Measurements from ENCODE around the gene ZFPL1.
A peak's percentile ranks its signal among the peaks of the same experiment; 100 is the strongest.

Gene ZFPL1

GRCh38 chr11:65095974-65096806, 12.2 kb downstream of the ZFPL1 start, which contains the start of gene VPS51:
VPS51 (plus strand) TSS chr11:65096214; CDS start chr11:65096251, 37 bp downstream.
- DNase-seq (ENCODE audit: low spot score) = peak; percentile 89

DNA sequence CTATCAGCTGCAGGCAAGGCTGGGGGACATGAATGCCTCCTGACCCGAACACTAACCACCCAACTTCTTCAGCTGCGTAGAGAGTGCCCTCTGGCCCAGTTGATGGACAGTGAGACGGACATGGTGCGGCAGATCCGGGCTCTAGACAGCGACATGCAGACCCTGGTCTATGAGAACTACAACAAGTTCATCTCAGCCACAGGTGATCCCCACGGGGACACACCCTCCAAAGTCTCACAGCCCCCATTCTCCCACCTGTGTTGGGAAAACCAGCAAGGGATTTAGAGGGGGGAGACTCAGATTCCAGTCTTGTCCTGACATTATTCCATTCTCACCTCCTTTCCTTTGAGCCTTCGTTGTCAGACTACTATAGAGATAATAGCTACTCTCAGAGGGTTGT, 12.9 kb downstream of the ZFPL1 start:
- no peak for DNase-seq (ENCODE audit: low spot score)

- no peak for DNase-seq (ENCODE audit: low spot score)
Measured at GRCh38 chr11:65100674-65101350, 16.8 kb downstream of the ZFPL1 start.

DNA sequence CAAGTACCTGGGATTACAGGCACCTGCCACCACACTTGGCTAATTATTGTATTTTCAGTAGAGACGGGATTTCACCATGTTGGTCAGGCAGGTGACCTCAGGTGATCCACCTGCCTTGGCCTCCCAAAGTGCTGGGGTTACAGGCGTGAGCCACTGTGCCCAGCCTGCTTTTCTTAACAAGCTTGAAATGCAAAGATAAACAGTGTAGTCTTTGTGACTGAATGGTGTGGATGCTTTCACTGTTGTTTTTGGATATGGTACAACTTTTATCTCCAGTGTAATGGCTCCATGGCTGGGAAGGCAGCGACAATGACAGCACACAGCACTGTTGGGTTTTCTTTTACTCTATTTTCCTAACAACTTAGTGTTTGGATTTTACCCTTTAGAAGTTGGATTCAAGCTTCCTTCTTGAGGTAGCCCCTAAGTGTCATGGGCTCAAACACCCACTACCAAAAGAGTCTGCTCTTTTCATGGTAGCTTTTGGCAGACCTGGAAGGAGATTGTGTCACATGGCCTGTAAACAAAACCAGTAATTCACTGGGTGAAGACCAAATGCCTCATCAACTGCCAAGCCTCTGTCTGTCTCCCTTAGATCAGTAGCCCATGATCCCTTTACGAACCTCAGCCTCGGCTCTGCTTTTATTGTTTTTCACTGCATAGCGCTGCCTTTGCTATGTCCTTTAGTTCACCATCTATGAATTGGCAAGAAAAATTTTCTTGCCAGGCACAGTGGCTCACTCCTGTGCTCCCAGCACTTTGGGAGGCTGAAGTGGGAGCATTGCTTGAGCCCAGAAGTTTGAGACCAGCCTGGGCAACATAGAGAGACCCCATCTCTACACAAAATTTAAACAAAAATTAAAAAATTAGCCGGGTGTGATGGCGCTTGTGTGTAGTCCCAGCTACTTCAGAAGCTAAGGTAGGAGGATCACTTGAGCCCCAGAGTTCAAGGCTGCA, 18.4 kb downstream of the ZFPL1 start:
- no peak for DNase-seq (ENCODE audit: low spot score)

- DNase-seq (ENCODE audit: low spot score) = no peak
Measured at GRCh38 chr11:65103476-65103875, 19.5 kb downstream of the ZFPL1 start.

- no peak for DNase-seq (ENCODE audit: low spot score)
Measured at GRCh38 chr11:65104628-65105027, 20.6 kb downstream of the ZFPL1 start.

DNA sequence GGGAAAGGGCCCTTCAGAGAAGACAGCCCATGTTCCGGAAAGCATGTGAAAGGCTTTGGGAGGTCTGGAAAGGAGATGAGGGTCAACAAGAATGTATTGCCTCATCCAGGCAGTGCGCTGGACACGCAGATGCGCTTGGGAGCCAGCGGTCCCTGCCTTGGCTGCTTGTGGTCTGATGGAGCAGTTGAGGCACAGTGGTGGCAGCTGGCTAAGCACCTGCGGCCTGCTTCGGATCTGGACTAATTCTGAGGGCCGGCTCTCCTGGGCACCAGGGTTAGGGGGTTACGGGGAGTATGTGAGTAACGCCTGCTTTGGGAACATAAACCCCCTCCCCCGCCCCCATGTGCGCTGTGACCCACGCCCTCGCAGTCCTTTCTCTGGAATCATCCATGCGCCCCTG, 23.1 kb downstream of the ZFPL1 start:
- no peak for DNase-seq (ENCODE audit: low spot score)

DNA sequence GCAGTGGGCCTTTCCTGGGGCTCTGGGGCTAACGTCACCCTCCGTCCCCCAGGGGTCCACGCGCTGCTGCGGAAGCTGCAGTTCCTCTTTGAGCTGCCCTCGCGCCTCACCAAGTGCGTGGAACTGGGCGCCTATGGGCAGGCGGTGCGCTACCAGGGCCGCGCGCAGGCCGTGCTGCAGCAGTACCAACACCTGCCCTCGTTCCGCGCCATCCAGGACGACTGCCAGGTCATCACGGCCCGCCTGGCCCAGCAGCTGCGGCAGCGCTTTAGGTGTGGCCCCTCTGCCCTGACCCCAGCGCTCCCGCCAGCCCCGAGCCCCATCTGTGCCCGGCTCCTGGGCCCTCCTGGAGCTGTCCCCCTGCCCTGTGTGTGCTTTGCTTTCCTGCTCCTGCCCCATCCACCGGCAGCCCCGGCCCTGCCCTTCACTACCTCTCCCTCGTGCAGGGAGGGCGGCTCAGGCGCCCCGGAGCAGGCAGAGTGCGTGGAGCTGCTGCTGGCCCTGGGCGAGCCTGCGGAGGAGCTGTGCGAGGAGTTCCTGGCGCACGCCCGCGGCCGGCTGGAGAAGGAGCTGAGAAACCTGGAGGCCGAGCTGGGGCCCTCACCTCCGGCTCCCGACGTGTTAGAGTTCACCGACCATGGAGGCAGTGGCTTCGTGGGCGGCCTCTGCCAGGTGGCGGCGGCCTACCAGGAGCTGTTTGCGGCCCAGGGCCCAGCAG, 23.9 kb downstream of the ZFPL1 start:
- DNase-seq (ENCODE audit: low spot score) = no peak

DNA sequence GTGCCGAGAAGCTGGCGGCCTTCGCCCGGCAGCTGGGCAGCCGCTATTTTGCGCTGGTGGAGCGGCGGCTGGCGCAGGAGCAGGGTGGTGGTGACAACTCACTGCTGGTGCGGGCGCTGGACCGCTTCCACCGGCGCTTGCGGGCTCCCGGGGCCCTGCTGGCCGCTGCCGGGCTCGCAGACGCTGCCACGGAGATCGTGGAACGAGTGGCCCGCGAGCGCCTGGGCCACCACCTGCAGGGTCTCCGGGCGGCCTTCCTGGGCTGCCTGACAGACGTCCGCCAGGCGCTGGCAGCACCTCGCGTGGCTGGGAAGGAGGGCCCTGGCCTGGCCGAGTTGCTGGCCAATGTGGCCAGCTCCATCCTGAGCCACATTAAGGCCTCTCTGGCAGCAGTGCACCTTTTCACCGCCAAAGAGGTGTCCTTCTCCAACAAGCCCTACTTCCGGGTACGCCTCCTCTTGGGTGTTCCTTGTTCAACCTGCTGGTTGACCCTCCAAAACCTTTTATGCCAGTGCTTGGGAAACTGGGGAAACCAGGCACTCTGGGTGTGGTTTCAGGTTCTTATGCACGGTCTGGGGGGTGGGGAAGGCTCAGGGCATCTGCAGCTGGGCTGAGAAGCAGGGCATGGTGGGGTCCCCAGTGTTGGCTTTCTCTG, 24.6 kb downstream of the ZFPL1 start:
- no peak for DNase-seq (ENCODE audit: low spot score)

DNA sequence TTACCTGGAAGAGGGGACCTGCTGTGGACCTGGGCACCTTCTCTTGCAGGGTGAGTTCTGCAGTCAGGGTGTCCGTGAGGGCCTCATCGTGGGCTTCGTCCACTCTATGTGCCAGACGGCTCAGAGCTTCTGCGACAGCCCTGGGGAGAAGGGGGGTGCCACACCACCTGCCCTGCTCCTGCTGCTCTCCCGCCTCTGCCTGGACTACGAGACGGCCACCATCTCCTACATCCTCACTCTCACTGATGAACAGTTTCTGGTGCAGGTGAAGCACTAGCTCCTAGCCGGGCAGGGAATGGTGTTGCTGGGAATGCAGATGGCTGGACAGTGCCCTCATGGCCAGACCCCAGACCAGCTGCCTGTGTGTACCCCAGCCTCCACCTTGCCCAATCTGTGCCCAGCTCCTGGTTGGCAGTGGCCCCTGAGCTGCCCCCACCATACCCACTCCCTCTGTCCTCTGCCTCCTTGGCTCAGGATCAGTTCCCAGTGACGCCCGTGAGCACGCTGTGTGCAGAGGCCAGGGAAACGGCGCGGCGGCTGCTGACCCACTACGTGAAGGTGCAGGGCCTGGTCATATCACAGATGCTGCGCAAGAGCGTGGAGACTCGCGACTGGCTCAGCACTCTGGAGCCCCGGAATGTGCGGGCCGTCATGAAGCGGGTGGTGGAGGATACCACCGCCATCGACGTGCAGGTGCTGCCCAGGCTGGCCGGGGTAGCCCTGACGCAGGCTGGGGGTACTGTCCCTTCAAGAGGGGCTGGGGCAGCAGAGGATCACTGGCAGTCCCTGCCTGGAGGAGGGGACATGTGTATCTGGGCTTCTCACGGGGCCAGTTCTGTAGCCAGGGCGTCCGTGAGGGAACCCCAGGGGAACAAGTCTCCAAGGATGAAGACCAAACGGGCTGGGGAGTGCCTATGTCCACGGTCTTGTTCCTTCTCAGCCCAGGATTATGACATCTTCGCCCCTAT, 25.5 kb downstream of the ZFPL1 start:
- no peak for DNase-seq (ENCODE audit: low spot score)

DNA sequence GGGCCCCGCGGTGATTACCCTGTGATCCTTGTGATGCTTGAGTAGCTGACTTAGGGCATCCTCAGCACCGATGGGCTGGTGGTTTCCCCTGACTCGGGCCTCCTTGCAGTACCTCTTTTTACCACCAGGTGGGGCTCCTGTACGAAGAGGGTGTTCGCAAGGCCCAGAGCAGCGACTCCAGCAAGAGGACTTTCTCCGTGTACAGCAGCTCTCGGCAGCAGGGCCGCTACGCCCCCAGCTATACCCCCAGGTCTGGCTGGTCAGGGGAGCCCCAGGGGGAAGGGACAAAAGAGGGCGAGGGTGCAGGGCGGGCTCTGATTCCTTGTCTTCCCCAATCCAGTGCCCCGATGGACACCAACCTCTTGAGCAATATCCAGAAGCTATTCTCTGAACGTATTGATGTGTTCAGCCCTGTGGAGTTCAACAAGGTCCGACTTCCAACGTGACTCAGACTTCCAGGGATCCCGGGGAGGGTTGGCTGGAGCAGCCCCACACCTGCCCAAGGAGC, 26.4 kb downstream of the ZFPL1 start:
- DNase-seq (ENCODE audit: low spot score) = peak; percentile 85

- no peak for DNase-seq (ENCODE audit: low spot score)
Measured at GRCh38 chr11:65111159-65111743, 27.2 kb downstream of the ZFPL1 start.

GRCh38 chr11:65111744-65112545, 27.9 kb downstream of the ZFPL1 start, which contains the start of gene TM7SF2:
TM7SF2 (plus strand) TSS chr11:65111872; CDS start chr11:65112016, 144 bp downstream.
- peak; percentile 96 for DNase-seq (ENCODE audit: low spot score)

- peak; percentile 62 for DNase-seq (ENCODE audit: low spot score)
Measured at GRCh38 chr11:65112546-65113360, 28.7 kb downstream of the ZFPL1 start.

DNA sequence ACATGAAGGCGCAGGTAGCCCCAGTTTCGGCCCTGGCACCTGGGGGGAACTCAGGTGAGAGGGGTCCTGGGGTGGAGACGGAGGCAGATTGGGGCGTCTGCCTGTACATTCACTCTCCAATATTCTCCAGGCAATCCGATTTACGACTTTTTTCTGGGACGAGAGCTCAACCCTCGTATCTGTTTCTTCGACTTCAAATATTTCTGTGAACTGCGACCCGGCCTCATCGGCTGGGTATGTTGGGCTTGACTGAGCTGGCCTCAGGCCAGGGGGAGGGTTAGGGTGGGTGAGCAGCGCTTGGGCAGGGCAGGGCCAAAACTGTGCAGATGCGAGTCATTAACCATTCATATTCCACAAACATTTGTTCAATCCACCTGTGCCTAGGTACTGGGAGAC, 29.3 kb downstream of the ZFPL1 start:
- DNase-seq (ENCODE audit: low spot score) = peak; percentile 87

DNA sequence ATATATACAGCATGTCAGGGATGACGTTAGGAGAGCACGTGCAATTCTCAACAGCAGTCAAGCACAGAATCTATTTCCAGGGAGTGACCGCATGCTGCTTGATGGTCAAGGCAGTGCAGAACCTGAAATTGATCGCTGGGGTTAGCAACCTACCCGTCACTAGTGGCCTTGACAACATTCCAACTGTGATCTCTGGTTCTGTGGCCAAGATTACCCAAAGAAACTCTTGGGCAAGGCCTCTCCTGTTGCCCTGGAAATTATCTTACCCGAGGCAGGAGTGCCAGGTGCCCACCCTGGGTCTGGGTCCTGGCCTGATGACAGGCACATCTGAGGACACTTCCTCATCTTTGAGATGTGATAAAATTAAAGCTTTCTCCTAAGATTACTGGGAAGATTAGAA, 29.8 kb downstream of the ZFPL1 start:
- DNase-seq (ENCODE audit: low spot score) = peak; percentile 71

DNA sequence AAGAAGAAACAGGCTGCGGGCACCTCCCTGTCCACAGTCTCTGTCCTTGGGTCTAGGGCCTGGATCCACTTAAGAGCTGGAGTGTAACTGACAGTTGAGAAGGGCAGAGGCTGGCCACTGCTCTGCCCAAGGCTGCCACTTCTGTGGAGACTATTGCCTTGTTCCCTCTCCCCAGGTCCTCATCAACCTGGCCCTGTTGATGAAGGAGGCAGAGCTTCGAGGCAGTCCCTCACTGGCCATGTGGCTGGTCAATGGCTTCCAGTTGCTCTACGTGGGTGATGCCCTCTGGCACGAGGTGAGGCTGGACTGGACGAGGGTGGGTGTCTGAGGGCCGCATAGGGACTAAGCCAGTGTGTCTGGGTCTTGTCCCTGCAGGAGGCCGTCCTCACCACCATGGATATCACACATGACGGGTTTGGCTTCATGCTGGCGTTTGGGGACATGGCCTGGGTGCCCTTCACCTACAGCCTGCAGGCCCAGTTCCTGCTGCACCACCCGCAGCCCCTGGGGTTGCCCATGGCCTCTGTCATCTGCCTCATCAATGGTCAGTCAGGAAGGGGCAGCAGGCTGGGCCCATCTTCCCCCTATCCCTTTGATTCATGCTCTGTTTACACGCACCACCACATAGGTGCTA, 30.6 kb downstream of the ZFPL1 start:
- no peak for DNase-seq (ENCODE audit: low spot score)

Data from kidney tubule cell (primary cell).